ENCODE data around the gene HDLBP.
"Not testable (repeated sequence)": the region's sequence is repeated elsewhere in the genome, so short reads cannot be mapped to it uniquely, and the experiment has no call there.

The HDLBP gene

GRCh38 chr2:241205086-241205485 is 110.4 kb downstream of the HDLBP start:
- no peak for DNase-seq

DNA sequence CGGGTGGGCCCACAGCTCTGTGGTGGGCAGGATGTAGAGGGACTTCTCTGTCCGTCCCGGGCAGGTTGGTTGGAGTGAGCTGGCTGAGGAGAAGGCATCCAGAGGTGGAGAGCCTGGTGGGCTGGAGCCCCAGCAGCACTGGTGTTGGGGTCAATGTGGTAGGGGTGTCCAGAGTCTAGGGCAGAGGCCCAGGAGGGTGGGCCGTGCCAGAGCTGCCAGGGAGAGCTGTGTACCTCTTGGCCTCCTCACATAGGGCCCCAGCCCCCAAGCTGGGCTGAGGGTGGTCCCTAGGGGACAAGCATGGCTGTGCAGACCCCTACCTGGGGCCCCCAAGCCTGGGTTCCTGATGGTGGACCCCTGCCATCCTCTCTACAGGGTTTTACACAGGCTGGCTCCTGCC is 111.0 kb downstream of the HDLBP start:
- no peak for DNase-seq

GRCh38 chr2:241204010-241204384 is 111.5 kb downstream of the HDLBP start:
- no peak for DNase-seq

DNA sequence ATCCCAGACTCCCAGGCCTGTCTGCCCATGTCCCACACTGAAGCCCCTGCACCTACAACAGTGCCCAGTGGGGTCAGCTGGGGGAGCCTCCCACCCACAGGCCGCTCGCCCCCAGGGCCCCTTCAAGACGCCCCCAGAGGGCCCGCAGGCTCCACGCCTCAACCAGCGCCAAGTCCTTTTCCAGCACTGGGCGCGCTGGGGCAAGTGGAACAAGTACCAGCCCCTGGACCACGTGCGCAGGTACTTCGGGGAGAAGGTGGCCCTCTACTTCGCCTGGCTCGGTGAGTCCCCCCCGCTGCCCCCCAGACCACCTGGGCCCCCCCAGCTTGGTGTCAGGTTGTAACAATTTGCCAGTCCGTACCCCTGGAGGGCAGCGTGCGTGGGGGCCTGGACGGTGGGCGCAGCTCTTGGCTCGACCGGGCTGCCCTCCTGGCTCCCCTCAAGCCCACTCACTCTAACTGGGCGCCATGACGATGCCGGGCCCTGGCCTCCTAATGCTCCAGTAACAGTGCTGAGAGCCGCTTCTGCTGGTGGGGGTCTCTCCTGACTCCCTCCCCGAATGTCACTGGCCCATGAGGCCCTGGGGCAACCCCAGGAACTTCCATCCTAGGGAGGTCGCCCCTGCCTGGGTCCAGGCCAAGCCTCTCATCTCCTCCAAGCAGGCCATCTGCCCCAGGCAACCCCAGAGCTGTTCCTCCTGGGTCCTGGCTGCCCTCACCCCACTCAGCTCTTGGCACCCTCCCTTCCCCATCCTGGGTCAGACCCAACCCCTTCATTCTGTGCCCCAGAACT is 112.1 kb downstream of the HDLBP start:
- DNase-seq = no peak

DNA sequence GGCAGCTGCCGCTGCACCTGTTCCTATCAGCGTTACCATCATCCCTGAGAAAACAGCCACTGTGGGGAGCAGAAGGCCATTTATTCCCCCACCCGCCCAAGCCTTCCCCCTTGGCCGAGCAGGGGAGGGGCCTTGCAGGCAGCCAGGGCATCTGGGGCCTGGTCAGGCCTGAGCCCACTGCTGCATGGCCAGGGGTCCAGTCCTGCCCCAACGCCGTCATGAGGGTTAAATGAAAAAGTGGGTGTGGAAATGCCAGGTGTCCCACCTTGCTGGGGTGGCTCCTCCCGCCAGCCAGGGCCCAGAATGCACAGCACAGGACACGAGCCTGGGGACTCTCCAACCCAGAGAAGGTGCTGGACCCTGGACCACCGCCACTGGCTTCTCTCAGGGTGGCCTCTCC is 112.8 kb downstream of the HDLBP start:
- DNase-seq = no peak

- no peak for DNase-seq
Measured at GRCh38 chr2:241202268-241202585, 113.2 kb downstream of the HDLBP start.

DNA sequence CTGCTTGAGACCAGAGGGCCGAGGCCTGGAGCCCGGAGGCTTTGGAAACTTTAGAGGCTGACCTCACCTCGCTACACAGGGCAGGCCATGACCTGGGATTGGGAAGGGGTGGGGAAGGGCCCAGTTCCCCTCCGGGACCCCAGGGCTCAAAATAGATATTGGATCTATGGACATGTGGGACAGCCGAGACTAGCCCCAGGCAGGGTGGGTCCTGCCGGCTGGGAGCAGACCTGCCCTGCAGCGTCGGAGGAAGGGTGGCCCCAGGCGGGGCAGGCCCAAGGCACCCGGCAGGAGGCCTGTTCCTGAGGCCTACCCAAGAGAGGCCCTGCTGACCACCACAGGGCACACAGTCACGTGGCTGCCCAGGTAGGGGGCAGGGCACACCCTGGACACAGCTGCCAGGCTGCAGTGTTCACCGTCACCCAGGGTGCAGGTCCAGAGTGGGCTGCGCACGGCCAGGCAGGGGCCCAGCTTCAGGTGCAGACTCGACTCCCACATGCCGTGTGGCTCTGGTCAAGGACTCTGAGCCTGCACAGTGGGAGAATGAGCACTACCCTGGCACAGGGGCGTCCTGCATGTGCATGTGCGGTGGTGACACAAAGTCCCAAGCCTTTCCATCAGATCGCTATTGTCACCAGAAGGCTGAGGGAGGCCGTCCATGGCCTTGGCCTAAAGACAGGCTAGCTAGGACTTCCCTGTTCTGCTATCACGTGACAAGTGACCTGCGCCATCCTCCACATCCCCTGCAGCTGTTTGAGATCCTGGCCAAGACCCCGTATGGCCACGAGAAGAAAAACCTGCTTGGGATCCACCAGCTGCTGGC is 113.8 kb downstream of the HDLBP start:
- DNase-seq = no peak

GRCh38 chr2:241200822-241201395 is 114.6 kb downstream of the HDLBP start:
- no peak for DNase-seq

DNA sequence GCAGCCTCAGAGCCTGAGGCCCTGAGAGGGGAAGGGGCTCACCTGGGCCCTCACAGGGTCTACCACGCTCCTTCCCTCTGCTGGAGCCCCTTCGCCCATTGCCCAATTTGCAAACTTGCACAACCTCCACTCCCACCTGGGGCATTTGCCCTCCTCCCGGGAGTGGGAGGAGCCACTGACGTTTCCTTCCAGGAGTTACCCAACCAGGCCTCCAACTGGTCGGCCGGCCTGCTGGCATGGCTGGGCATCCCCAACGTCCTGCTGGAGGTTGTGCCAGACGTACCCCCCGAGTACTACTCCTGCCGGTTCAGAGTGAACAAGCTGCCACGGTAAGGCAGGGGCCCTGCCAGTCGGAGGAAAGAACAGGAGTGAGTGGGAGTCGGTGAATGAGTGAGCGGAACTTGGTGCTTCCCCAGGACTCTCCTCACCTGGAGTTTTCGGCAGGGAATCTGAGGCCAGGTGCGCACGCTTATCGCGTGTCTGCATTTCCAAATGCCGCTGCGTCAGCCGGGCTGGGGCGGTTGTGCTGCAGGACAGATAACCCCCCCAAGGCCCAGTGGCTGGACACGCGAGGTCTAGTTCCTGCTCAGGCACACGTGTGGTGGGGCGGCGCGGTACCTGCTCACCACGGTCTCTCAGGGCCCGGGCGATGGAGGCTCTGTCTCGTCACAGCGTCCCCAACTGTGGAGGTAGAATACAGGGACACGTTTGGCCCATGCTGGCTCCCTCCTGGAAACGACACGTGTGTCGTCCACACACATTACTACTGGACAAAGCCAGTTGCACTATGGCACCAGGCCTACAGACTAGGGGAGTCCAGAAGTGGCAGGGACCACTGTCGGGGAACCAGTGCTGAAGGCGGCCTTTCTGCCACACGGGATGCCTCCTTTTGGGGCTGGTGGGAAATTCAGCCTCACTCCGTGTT is 115.3 kb downstream of the HDLBP start:
- no peak for DNase-seq

DNA sequence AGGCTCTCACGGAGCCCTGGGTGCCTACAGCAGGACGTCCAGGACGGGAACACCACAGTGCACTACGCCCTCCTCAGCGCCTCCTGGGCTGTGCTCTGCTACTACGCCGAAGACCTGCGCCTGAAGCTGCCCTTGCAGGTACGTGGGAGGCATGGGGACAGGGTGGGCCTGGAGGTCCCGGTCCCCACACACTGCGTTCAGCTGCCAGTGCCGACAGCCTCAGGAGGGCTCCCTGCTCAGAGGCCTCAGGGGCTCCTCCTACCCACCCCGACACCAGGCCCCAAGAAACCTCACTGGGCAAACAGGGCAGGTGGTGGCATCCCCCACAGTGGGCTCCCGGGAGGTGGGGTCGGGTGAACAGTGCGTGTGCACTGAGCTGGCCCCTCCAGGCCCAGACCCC is 116.2 kb downstream of the HDLBP start:
- DNase-seq = no peak

DNA sequence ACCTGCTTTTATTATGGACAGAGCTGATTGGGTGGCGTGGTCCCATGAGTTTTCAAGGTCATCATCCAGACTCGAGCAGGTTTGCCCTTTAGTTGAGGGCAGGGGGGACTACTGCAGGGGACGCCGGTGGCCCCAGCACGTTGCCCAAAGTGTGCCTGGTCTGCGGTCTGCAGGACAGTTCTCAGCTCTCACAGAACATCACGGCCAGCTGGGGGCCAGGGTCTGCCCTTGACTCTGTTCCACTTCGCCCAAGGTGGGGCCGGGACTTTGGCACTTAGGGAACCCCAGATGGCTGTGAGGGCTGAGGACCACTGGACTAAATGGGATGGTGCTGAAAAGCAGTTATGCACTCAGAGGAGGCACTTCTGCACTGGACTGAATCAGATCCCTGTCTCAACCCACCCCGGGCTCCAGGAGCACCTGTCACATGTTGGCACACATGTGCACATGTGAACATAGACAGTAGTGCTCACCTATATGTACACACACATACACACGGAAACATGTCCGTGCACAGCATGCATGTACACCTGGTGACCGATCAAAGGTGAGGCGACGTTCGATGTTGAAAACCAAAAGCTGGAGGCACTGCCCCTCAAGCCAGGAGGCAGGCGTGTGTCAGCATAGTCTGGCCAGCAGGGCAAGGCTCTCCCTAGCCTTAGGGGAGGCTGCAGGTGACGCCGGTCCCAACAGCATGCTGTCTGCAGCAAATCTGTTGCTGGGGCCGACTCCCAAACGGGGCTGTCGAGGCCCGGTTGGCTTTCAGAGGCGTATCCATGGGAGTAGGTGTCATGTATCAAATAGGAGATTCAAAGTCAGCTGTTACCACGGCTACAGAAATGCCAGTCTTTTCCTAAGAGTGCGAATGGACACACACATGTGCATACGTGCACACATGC is 116.8 kb downstream of the HDLBP start:
- DNase-seq = no peak

GRCh38 chr2:241197947-241198346 is 117.5 kb downstream of the HDLBP start:
- DNase-seq = no peak

DNA sequence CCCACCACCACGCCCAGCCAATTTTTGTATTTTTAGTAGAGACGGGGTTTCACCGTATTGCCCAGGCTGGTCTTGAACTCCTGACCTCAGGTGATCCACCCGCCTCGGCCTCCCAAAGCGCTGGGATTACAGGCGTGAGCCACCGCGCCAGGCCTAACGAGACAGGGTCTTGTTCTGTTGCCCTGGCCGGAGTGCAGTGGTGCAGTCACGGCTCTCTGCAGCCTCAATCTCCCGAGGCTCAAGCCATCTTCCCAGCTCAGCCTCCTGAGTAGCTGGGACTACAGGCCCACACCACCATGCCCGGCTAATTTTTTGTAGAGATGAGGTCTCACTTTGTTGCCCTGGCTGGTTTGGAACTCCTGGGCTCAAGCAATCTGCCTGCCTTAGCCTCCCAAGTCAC is 118.2 kb downstream of the HDLBP start:
- DNase-seq = not testable (repeated sequence)

GRCh38 chr2:241195506-241196130 is 119.9 kb downstream of the HDLBP start:
- no peak for DNase-seq

GRCh38 chr2:241194811-241195210 is 120.7 kb downstream of the HDLBP start:
- no peak for DNase-seq

DNA sequence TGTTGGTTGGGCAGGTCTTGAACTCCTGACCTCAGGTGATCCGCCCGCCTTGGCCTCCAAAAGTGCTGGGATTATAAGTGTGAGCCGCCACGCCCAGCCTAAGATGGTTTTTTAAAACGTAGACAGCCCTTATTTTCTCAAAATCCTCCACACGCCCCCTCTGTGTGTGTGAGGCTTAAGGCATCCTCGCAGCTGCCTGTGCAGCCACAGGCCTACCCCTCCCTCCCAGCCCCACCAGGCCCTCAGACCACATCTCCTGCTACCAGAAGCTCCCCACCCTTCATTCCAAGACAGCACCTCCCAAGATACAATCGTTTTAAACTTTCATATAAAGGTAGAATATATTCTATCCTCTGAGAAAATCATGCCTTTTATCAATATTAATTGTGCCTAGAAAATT is 122.2 kb downstream of the HDLBP start:
- DNase-seq = no peak

GRCh38 chr2:241191081-241191480 is 124.4 kb downstream of the HDLBP start:
- DNase-seq = no peak

DNA sequence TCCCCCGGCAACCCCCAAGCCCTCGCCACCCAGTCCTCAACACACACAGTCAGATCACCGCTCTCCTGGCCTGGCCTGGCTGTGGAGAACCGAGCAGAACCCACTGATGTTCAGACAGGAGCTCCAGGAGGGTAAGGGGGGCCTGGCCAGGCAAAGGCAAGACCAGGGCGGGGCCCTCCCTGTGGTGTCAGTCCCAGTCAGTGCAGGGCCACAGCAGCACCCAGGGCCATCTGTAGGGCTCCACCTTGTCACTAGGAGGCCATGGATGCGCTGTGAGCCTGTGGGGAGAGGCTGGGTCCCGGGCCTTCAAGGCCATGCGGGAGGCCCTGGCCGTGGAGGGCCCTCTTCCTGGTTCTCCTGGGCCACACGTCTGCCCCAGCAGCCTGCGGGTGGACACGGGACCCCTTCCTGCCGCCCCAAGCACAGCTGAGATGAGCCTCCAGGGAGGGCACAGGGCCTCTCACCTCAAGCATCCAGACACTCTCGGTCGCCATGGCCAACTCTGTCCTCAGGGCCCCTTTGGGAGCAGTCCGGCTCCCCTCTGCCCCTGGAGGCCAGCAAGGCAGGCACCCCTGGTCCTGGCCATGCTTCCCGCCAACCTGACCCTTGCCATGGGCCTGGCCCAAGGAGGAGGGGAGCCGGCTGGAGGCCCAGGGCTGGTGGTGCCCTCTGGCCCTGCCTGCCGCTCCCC is 125.0 kb downstream of the HDLBP start:
- no peak for DNase-seq

DNA sequence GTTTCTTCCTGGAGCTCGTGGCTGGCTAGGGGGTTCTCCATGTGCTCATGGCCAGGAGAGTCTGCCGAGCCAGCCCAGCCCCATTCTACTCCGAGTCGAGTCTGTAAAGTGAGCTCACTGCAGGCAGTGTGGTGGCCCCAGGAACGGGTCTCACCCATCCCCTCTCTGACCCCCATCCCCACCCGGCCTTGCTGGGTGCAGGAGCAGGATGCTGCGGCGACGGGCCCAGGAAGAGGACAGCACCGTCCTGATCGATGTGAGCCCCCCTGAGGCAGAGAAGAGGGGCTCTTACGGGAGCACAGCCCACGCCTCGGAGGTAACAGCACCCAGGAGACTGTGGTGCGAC is 125.6 kb downstream of the HDLBP start:
- no peak for DNase-seq

- DNase-seq = no peak
Measured at GRCh38 chr2:241189093-241189855, 126.2 kb downstream of the HDLBP start.

All from NCI-H524 treated with DMSO at 0.1 percent for 48 hours (cell line).